HG03558 (cell line): ENCODE measurements around the gene TCF4.

ENCODE experiments used
- ATAC-seq: cut with Tn5 transposase; IDR thresholded peaks from one replicate; pipeline ENCODE4 v1.9.1; 2021; ENCODE audit warnings: moderate number of reproducible peaks; ENCODE audit not compliant: unreplicated experiment; ENCODE audit errors: extremely low read depth

TCF4 gene

GRCh38 chr18:55228707-55229106 lies 359.3 kb downstream of the TCF4 start:
- no peak for ATAC-seq

GRCh38 chr18:55228191-55228590 lies 359.8 kb downstream of the TCF4 start:
- ATAC-seq, result no peak

- ATAC-seq, result no peak
Measured at GRCh38 chr18:55227771-55228170, 360.2 kb downstream of the TCF4 start.

GRCh38 chr18:55226044-55226443 lies 361.9 kb downstream of the TCF4 start:
- ATAC-seq, result no peak

GRCh38 chr18:55224086-55224625 lies 363.8 kb downstream of the TCF4 start:
- no peak for ATAC-seq

GRCh38 chr18:55221622-55222021 lies 366.4 kb downstream of the TCF4 start:
- ATAC-seq, result no peak

- peak; percentile 76 for ATAC-seq
Measured at GRCh38 chr18:55220523-55220922, 367.5 kb downstream of the TCF4 start.

- ATAC-seq, result no peak
Measured at GRCh38 chr18:55219823-55220222, 368.2 kb downstream of the TCF4 start.

- no peak for ATAC-seq
Measured at GRCh38 chr18:55219059-55219458, 368.9 kb downstream of the TCF4 start.

- ATAC-seq, result no peak
Measured at GRCh38 chr18:55214969-55215368, 373.0 kb downstream of the TCF4 start.

- no peak for ATAC-seq
Measured at GRCh38 chr18:55214534-55214933, 373.5 kb downstream of the TCF4 start.

- ATAC-seq, result no peak
Measured at GRCh38 chr18:55213586-55213985, 374.4 kb downstream of the TCF4 start.

- no peak for ATAC-seq
Measured at GRCh38 chr18:55206927-55207326, 381.1 kb downstream of the TCF4 start.

GRCh38 chr18:55202232-55202917 lies 385.6 kb downstream of the TCF4 start:
- no peak for ATAC-seq

GRCh38 chr18:55199291-55199963 lies 388.6 kb downstream of the TCF4 start:
- ATAC-seq, result no peak

- no peak for ATAC-seq
Measured at GRCh38 chr18:55195863-55196262, 392.1 kb downstream of the TCF4 start.

- no peak for ATAC-seq
Measured at GRCh38 chr18:55189972-55190371, 398.0 kb downstream of the TCF4 start.

- no peak for ATAC-seq
Measured at GRCh38 chr18:55186588-55186987, 401.4 kb downstream of the TCF4 start.

GRCh38 chr18:55185391-55185790 lies 402.6 kb downstream of the TCF4 start:
- ATAC-seq, result no peak

GRCh38 chr18:55179835-55180234 lies 408.2 kb downstream of the TCF4 start:
- ATAC-seq, result no peak

- no peak for ATAC-seq
Measured at GRCh38 chr18:55179425-55179824, 408.6 kb downstream of the TCF4 start.

GRCh38 chr18:55173291-55173690 lies 414.7 kb downstream of the TCF4 start:
- no peak for ATAC-seq
